K562 (cell line): Measurements from ENCODE around the gene ITGB5. TPM values are rescaled to one million over a fixed set of nuclear protein-coding genes. Genes with fewer than 3 reads are reported as not detected.

Experiments
- E2F4 ChIP-seq: sonication (generic); formaldehyde crosslinking; IDR thresholded peaks from 2 replicates; pipeline ENCODE4 v1.8.0; 2022; ENCODE audit warnings: mild to moderate bottlenecking, low read depth, missing genetic modification reagents
- ELF4 ChIP-seq: fragments of 450-650 bp; formaldehyde crosslinking; IDR thresholded peaks from 2 replicates; pipeline ENCODE4 v1.4.0; 2022; ENCODE audit warnings: missing genetic modification characterization
- FIP1L1 ChIP-seq: fragments of 200-400 bp; formaldehyde crosslinking; IDR thresholded peaks from 2 replicates; pipeline ENCODE4 v1.6.1; 2018; ENCODE audit warnings: mild to moderate bottlenecking, low read depth, low read length; ENCODE audit not compliant: poor library complexity, severe bottlenecking
- GABPB2 ChIP-seq: fragments of 250-450 bp; sonication (Bioruptor Pico); conservative IDR thresholded peaks from 2 replicates; pipeline ENCODE4 v1.5.1; 2021; ENCODE audit warnings: mild to moderate bottlenecking
- GATA2 ChIP-seq: sonication (generic); formaldehyde crosslinking; IDR thresholded peaks from 2 replicates; pipeline ENCODE4 v1.4.0; 2020; ENCODE audit warnings: mild to moderate bottlenecking, missing genetic modification reagents
- HDAC3 ChIP-seq: fragments of 450-650 bp; IDR thresholded peaks from 2 replicates; pipeline ENCODE4 v1.6.1; 2018; ENCODE audit warnings: borderline replicate concordance, mild to moderate bottlenecking, moderate library complexity; ENCODE audit not compliant: partially characterized antibody
- HES1 ChIP-seq: fragments of 450-650 bp; IDR thresholded peaks from 2 replicates; pipeline ENCODE4 v1.6.1; 2016; ENCODE audit warnings: low read depth, mild to moderate bottlenecking, moderate library complexity
- MAZ ChIP-seq, 2 experiments: fragments of 450-650 bp in 1 of 2; sonication (generic) in 1 of 2; formaldehyde crosslinking; IDR thresholded peaks in 1 of 2; conservative IDR thresholded peaks in 1 of 2; 2 replicates each; pipeline versions ENCODE4 v1.4.0 to v1.5.0; 2020; ENCODE audit warnings: mild to moderate bottlenecking in 1 of 2, missing genetic modification reagents in 1 of 2
- MED1 ChIP-seq: sonication (generic); formaldehyde crosslinking; IDR thresholded peaks from 2 replicates; pipeline ENCODE4 v1.8.1; 2023; ENCODE audit warnings: missing genetic modification reagents, borderline replicate concordance
- MEF2A ChIP-seq: IDR thresholded peaks from 2 replicates; pipeline ENCODE4 v1.6.1; 2011; ENCODE audit warnings: low read depth, mild to moderate bottlenecking, low read length, moderate library complexity; ENCODE audit not compliant: control insufficient read depth
- NFATC3 ChIP-seq: fragments of 450-650 bp; IDR thresholded peaks from 2 replicates; pipeline ENCODE4 v1.6.1; 2017; ENCODE audit warnings: mild to moderate bottlenecking
- NR2F6 ChIP-seq: fragments of 450-650 bp; formaldehyde crosslinking; IDR thresholded peaks from 2 replicates; pipeline ENCODE4 v1.4.0; 2020; ENCODE audit warnings: mild to moderate bottlenecking
- PCBP2 ChIP-seq: fragments of 200-400 bp; formaldehyde crosslinking; IDR thresholded peaks from 2 replicates; pipeline ENCODE4 v1.6.1; 2018; ENCODE audit warnings: low read length, low read depth, mild to moderate bottlenecking, moderate library complexity; ENCODE audit not compliant: poor library complexity, severe bottlenecking
- PHF21A ChIP-seq: fragments of 450-650 bp; IDR thresholded peaks from 2 replicates; pipeline ENCODE4 v1.6.1; 2017; ENCODE audit warnings: low read depth, borderline replicate concordance
- PPARD ChIP-seq: fragments of 250-450 bp; sonication (Bioruptor Pico); IDR thresholded peaks from 2 replicates; pipeline ENCODE4 v1.8.0; 2022; ENCODE audit warnings: inconsistent platforms, mild to moderate bottlenecking, moderate library complexity
- XRCC5 ChIP-seq: fragments of 200-400 bp; formaldehyde crosslinking; IDR thresholded peaks from 2 replicates; pipeline ENCODE4 v1.6.1; 2017; ENCODE audit warnings: low read depth, mild to moderate bottlenecking, low read length
- ZBED1 ChIP-seq: IDR thresholded peaks from 2 replicates; pipeline ENCODE4 v1.6.1; 2014
- ZNF408 ChIP-seq: fragments of 250-450 bp; sonication (Bioruptor Pico); IDR thresholded peaks from 2 replicates; pipeline ENCODE4 v1.4.0; 2020; ENCODE audit warnings: low read depth, mild to moderate bottlenecking, moderate library complexity
- ZNF696 ChIP-seq: fragments of 250-450 bp; sonication (Bioruptor Pico); conservative IDR thresholded peaks from 2 replicates; pipeline ENCODE4 v1.4.0; 2020; ENCODE audit warnings: mild to moderate bottlenecking, moderate library complexity
- ZNF766 ChIP-seq: fragments of 200-800 bp; sonication (Bioruptor generic); conservative IDR thresholded peaks from 2 replicates; pipeline ENCODE4 v1.6.1; 2016; ENCODE audit warnings: missing genetic modification characterization, missing compliant biosample characterization
- polyA plus RNA-seq, 8 experiments: library from polyadenylated mRNA; depleted of rRNA in 4 of 8; stranded (reverse) in 5 of 8; unstranded in 3 of 8; fragments of >200 nt; fragmentation: Nextera tagmentation in 2 of 8; fragmentation: Illumina TruSeq in 1 of 8; extraction: Ambion mirVana in 2 of 8; extraction: Trizol in 1 of 8; gene quantifications; 2 replicates each; pipeline versions ENCODE4 v1.2.1 to v1.2.3, GENCODE V29; 2011 to 2014; ENCODE audit warnings: inconsistent platforms in 1 of 8, missing spikeins in 1 of 8
- total RNA-seq, 7 experiments: library from RNA; depleted of rRNA in 6 of 7; stranded (reverse); fragments of >200 nt in 6 of 7; fragmentation: Illumina TruSeq in 2 of 7; extraction: Trizol in 2 of 7; gene quantifications; 2 replicates each; pipeline versions ENCODE4 v1.2.1 to v1.2.3, GENCODE V29; 2011 to 2021; ENCODE audit warnings: low replicate concordance in 1 of 7
- TF ChIP-seq, protein P1 (sequence below): fragments of 250-450 bp; sonication (Bioruptor Pico); IDR thresholded peaks from 2 replicates; pipeline ENCODE4 v1.4.0; 2020; ENCODE audit warnings: mild to moderate bottlenecking, moderate library complexity
- TF ChIP-seq, protein P2 (sequence below): sonication (generic); formaldehyde crosslinking; IDR thresholded peaks from 2 replicates; pipeline ENCODE4 v1.9.0; 2022; ENCODE audit warnings: mild to moderate bottlenecking, missing genetic modification reagents

ITGB5 gene
- total and polyA plus RNA-seq, 9 of the 15 experiments (the other 6 are each of a cell fraction or from before 2014, with no cell fraction given) = 1.7 to 46.8 (median 9.9) TPM

DNA sequence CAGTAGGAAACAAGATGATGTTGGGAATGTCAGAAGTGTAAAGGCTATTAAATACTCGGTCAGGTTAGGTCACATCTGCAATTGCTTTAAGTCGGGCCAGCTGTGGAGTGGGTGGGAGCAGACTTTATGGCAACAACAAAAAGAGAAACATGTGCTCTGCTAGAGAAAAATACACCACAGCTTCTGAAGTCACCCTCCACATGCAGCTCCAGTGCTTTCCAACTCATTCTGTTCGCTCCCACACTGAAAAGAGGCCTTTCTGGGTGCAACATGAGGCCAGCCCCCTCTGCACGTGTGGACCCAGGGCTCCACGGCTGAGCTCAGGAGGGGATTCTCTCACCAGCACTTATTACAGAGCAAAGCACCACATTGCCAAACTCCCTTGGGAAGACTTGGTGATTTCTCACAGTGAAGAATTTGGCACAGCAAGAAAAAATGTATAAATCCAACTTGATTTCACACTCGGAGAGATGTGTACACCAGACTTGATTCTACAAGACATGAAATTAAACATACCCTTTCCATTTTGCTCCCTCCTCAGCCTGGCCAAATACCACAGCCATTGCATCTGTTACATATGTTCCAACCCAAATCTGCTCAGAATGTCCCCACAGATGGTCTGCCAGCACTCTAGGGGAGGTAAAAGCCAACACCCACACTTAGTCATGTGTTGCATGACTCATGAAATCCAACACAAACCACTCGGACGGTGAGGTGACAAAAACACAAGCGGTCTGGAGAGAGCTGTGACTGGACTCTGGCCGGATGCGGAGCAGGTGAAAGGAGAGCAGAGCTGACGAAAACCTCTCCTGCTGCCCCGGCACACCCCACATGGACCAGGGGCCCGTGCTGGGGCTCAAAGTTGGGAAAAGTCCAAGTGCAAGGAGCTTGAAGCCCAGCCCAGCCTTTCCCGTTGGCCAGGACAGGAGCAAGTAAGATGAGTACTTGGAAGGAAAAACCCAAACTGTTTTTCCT, 74.6 kb downstream of the ITGB5 start (continued):
- TF ChIP-seq ZNF766 = no peak
- no peak for TF ChIP-seq PHF21A
- no peak for TF ChIP-seq ZNF408 (CRISPR knock-in tag)
- no peak for TF ChIP-seq ZNF696 (CRISPR knock-in tag)
- TF ChIP-seq MEF2A = no peak
- TF ChIP-seq PPARD = no peak
- no peak for TF ChIP-seq ZBED1
- 0 out of 4 replicates have a peak, but pooled peaks of 1 of the 2 experiments have one; percentile 16 for TF ChIP-seq MAZ (CRISPR knock-in tag; conservative IDR thresholded peaks at IDR 0.05 in 1 of 2, IDR thresholded peaks at IDR 0.05 in 1 of 2)
- no peak for TF ChIP-seq GABPB2 (CRISPR knock-in tag)
- no peak for TF ChIP-seq XRCC5
- no peak for TF ChIP-seq HDAC3
- no peak for TF ChIP-seq HES1
- TF ChIP-seq, protein P1, sequence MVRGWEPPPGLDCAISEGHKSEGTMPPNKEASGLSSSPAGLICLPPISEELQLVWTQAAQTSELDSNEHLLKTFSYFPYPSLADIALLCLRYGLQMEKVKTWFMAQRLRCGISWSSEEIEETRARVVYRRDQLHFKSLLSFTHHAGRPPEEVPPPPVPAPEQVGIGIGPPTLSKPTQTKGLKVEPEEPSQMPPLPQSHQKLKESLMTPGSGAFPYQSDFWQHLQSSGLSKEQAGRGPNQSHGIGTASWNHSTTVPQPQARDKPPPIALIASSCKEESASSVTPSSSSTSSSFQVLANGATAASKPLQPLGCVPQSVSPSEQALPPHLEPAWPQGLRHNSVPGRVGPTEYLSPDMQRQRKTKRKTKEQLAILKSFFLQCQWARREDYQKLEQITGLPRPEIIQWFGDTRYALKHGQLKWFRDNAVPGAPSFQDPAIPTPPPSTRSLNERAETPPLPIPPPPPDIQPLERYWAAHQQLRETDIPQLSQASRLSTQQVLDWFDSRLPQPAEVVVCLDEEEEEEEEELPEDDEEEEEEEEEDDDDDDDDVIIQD = no peak
- TF ChIP-seq E2F4 (CRISPR knock-in tag) = no peak
- no peak for TF ChIP-seq GATA2 (CRISPR knock-in tag)
- TF ChIP-seq FIP1L1 = no peak
- TF ChIP-seq PCBP2 = no peak
- TF ChIP-seq, protein P2, sequence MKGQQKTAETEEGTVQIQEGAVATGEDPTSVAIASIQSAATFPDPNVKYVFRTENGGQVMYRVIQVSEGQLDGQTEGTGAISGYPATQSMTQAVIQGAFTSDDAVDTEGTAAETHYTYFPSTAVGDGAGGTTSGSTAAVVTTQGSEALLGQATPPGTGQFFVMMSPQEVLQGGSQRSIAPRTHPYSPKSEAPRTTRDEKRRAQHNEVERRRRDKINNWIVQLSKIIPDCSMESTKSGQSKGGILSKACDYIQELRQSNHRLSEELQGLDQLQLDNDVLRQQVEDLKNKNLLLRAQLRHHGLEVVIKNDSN (CRISPR knock-in tag) = peak; percentile 83
- no peak for TF ChIP-seq MED1 (CRISPR knock-in tag)
- TF ChIP-seq NR2F6 (CRISPR knock-in tag) = no peak
- no peak for TF ChIP-seq ELF4 (CRISPR knock-in tag)
- no peak for TF ChIP-seq NFATC3
